Ovary (tissue), 9 donors: ENCODE results near the gene MED22. TPM values are rescaled to one million over a fixed set of nuclear protein-coding genes. Genes with fewer than 3 reads are reported as not detected.

Source experiments
- DNase-seq, 5 donors: peaks; one replicate each; pipeline ENCODE4 v3.0.0-alpha.2; 2019 to 2020
- H3K27ac ChIP-seq, 2 donors: fragments of 200-600 bp; one replicate each; pipeline versions ENCODE4 v1.5.1 to v1.8.0; 2019 to 2022
- H3K27me3 ChIP-seq: fragments of 200-600 bp; one replicate; pipeline ENCODE4 v1.8.0; 2022
- H3K36me3 ChIP-seq: fragments of 200-600 bp; sonication (generic); one replicate; pipeline ENCODE4 v1.5.1; 2019
- H3K4me1 ChIP-seq: one replicate; pipeline ENCODE4 v1.8.1; 2013; ENCODE audit warnings: mild to moderate bottlenecking, moderate library complexity; ENCODE audit not compliant: insufficient read depth
- H3K4me3 ChIP-seq: fragments of 200-600 bp; sonication (generic); one replicate; pipeline ENCODE4 v1.5.1; 2017
- H3K9me3 ChIP-seq, 2 donors: fragments of 200-600 bp in 1 of 2; sonication (generic) in 1 of 2; one replicate each; pipeline versions ENCODE4 v1.5.1 to v1.8.1; 2013 to 2019; ENCODE audit warnings: mild to moderate bottlenecking in 1 of 2, moderate library complexity in 1 of 2
- EP300 ChIP-seq: sonication (generic); formaldehyde crosslinking; IDR thresholded peaks from one replicate; pipeline ENCODE4 v1.6.1; 2017; ENCODE audit warnings: antibody characterized with exemption
- POLR2A ChIP-seq: fragments of 450-650 bp; IDR thresholded peaks from one replicate; pipeline ENCODE4 v1.6.1; 2017; ENCODE audit warnings: antibody characterized with exemption, mild to moderate bottlenecking, moderate library complexity
- WGBS, 3 donors: extraction: QIAGEN DNeasy Blood & Tissue Kit in 1 of 3; methylation state at CpG; one replicate each; pipeline versions ENCODE4 v1.1.5 to v1.1.7; 2013 to 2017; 5-methylcytosine and 5-hydroxymethylcytosine counted together
- intact Hi-C, 4 donors: fragments of 100-400 bp; cut with DNase I; formaldehyde crosslinking; loops; one replicate each; pipeline versions ENCODE4 v1.11.0 to v1.15.1; 2022 to 2023
- polyA plus RNA-seq, 2 donors: library from polyadenylated mRNA; stranded (reverse); fragments of 200-250 nt in 1 of 2; fragments of 350-450 nt in 1 of 2; fragmentation: Illumina TruSeq in 1 of 2; extraction: RNeasy Lipid Tissue Mini Kit (QIAGEN cat#74804) in 1 of 2; gene quantifications; one replicate each; pipeline ENCODE4 v1.2.3, GENCODE V29; 2013 to 2014
- total RNA-seq, 7 donors: library from RNA; depleted of rRNA in 2 of 7; stranded (reverse); fragments of >200 nt in 2 of 7; fragmentation: NEBNext Ultra II Directional in 3 of 7; extraction: Animal tissue kit (Norgen Biotek cat#: 25700) in 3 of 7; gene quantifications; one replicate each; pipeline versions ENCODE4 v1.1.0 to v1.2.4, GENCODE V29; 2016 to 2023
- TF ChIP-seq, protein P1 (sequence below), 3 donors: fragments of 450-650 bp in 2 of 3; fragments of 200-600 bp in 1 of 3; IDR thresholded peaks; one replicate each; pipeline versions ENCODE4 v1.5.1 to v1.8.0; 2016 to 2022; ENCODE audit warnings: antibody characterized with exemption in 3 of 3, mild to moderate bottlenecking in 1 of 3
- donor health status: DM: no; HTN: no; CAD: no; lungs with moderate emphysema.
- donor health status: DM: no; HTN: no; CAD: no.
- donor health status: Bipolar disorder and iron deficiency.
- donor health status: DM: yes; HTN: yes; CAD: no.
- donor health status: DM: no; HTN: no; CAD: no.
- donor health status: DM: yes; HTN: yes; CAD: no.

Gene MED22
- total and polyA plus RNA-seq, 9 donors: 8.3 to 43.8 (median 27.3) TPM

DNA sequence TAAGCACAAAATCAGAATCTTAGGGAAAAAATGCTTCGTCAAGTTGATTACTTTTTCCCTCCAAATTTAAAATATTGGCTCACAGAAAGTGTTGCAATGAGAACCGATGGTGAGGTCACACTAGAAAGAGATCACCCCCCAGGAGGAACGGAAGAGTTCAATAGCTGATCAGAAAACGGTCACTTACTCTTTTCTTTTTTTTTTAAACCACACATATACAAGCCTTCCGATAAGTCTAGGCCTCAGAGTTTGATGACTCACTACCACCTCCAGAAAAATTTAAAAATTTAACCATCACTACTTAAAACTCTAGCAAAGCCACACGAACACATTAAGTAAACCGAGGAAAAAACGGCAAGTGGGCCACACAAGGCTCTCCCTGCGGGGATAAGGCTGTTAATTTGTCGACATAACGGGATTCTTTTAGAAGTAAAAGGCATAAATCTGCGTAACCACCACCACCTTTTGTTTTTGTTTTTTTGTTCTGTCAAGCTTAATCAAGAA is 26.7 kb upstream of the MED22 start:
- no peak for DNase-seq
- Histone ChIP-seq H3K27ac (peak overlapping the region in 1 of 2 donors; percentile 45), H3K27me3 (no peaks in the 10 kb centered on the region), H3K4me1 (peaks cover 11% of the 10 kb centered on the region), H3K9me3 (no peaks in the 10 kb centered on the region), H3K36me3 (no peaks in the 10 kb centered on the region), H3K4me3 (peak overlapping the region; percentile 93)
- TF ChIP-seq POLR2A: no peak
- no peak for TF ChIP-seq EP300
- TF ChIP-seq, protein P1, sequence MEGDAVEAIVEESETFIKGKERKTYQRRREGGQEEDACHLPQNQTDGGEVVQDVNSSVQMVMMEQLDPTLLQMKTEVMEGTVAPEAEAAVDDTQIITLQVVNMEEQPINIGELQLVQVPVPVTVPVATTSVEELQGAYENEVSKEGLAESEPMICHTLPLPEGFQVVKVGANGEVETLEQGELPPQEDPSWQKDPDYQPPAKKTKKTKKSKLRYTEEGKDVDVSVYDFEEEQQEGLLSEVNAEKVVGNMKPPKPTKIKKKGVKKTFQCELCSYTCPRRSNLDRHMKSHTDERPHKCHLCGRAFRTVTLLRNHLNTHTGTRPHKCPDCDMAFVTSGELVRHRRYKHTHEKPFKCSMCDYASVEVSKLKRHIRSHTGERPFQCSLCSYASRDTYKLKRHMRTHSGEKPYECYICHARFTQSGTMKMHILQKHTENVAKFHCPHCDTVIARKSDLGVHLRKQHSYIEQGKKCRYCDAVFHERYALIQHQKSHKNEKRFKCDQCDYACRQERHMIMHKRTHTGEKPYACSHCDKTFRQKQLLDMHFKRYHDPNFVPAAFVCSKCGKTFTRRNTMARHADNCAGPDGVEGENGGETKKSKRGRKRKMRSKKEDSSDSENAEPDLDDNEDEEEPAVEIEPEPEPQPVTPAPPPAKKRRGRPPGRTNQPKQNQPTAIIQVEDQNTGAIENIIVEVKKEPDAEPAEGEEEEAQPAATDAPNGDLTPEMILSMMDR (IDR thresholded peaks at IDR 0.05): no peak
- WGBS, 3 donors: 10 to 11% (median 11%) methylated on average over 12 of the region's 12 CpGs
- intact Hi-C loops: no loop called here

- Histone ChIP-seq H3K9me3 (no peaks in the 10 kb centered on the region), H3K36me3 (no peaks in the 10 kb centered on the region), H3K27me3 (no peaks in the 10 kb centered on the region), H3K4me1 (peaks cover 11% of the 10 kb centered on the region), H3K4me3 (no peak overlapping the region), H3K27ac (no peak overlapping the region)
- DNase-seq: no peak
- 69 to 71% (median 71%) methylated on average over 7 of the region's 7 CpGs for WGBS, 3 donors
- TF ChIP-seq, protein P1 (IDR thresholded peaks at IDR 0.05): no peak
- TF ChIP-seq EP300: no peak
- no peak for TF ChIP-seq POLR2A
- intact Hi-C loops: no loop called here
Observed at GRCh38 chr9:133372144-133372543, 24.2 kb upstream of the MED22 start.

- intact Hi-C loops: no loop called here
- Histone ChIP-seq H3K36me3 (no peaks in the 10 kb centered on the region), H3K9me3 (no peaks in the 10 kb centered on the region), H3K27me3 (no peaks in the 10 kb centered on the region), H3K4me1 (peaks cover 11% of the 10 kb centered on the region), H3K27ac (no peak overlapping the region), H3K4me3 (no peak overlapping the region)
- TF ChIP-seq EP300 (no peak), POLR2A (no peak)
- TF ChIP-seq, protein P1 (IDR thresholded peaks at IDR 0.05): no peak
- no peak for DNase-seq
- 63 to 69% (median 68%) methylated on average over 12 of the region's 12 CpGs for WGBS, 3 donors
Observed at GRCh38 chr9:133371261-133371711, 23.4 kb upstream of the MED22 start.

- H3K27me3 ChIP-seq: no peaks in the 10 kb centered on the region
- peaks cover 11% of the 10 kb centered on the region for H3K4me1 ChIP-seq
- intact Hi-C loops: no loop called here
- H3K9me3 ChIP-seq: no peaks in the 10 kb centered on the region
- 67 to 75% (median 74%) methylated on average over 9 of the region's 9 CpGs for WGBS, 3 donors
- H3K27ac ChIP-seq: no peak overlapping the region
- no peak for TF ChIP-seq POLR2A
- TF ChIP-seq, protein P1 (IDR thresholded peaks at IDR 0.05): no peak
- no peak for TF ChIP-seq EP300
- H3K4me3 ChIP-seq: no peak overlapping the region
- DNase-seq: no peak
- H3K36me3 ChIP-seq: no peaks in the 10 kb centered on the region
Observed at GRCh38 chr9:133370685-133371084, 22.8 kb upstream of the MED22 start.
